ENCODE results near the gene AGAP9. TPM values are rescaled to one million over a fixed set of nuclear protein-coding genes. Genes with fewer than 3 reads are reported as not detected.
A peak's percentile ranks its signal among the peaks of the same experiment; 100 is the strongest.
"Not testable (repeated sequence)": the region's sequence is repeated elsewhere in the genome, so short reads cannot be mapped to it uniquely, and the experiment has no call there.

The AGAP9 gene
- total RNA-seq, 1 experiment from 2014 or later, result 2.2 TPM

DNA sequence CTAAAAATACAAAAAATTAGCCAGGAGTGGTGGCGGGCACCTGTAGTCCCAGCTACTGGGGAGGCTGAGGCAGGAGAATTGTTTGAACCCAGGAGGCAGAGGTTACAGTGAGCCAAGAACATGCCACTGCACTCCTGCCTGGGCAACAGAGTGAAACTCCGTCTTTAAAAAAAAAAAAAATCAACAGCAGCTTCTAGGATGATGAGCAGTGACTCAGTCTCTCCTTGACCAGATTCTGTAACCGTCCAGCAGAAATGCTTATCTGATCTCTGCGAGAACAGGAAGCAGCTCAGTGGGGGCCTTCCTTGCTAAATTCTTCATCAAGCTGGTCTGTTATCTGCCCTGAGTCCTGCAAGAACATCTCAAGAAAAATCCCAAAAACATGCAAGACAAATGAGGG, 37.5 kb downstream of the AGAP9 start:
- peak; percentile 73 for DNase-seq (ENCODE audit: low read depth)

DNA sequence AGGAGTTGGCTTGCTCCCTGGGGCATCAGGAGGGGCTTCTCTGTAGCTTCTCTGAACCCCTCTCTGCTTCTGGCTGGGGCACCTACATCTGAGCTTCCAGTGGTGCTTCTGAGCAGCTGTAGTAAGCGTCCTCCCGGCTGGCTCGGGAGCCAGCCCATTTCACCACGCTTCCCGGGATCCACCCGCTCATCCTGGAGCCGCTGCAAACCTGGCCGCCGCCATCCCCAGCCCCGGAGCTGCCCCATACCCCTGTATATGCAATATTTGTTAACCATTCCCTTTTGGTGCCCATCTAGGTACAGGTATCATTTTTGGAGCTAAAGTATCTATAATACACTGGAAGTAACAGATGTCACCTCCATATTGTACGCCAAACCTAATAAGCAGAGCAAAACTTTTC, 38.7 kb downstream of the AGAP9 start:
- DNase-seq (ENCODE audit: low read depth), result not testable (repeated sequence)

DNA sequence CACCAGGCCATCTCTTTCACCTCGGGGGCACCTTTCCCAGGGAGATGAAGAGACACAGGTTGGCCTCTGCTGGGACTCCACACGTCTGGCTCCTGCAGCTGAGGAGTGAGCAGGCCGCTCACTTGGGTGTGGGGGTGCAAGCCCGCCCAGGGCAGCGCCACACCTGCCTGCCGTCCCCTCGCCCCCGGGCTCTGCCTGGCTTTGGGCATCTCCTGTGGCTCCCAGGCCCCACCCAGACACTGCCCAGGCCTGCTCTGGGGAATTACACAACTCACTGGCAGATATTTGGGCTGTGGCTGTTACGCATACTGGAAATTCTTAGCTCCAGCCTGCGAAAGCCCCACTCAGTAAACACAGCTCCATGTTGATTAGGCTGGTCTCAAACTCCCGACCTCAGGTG, 39.5 kb downstream of the AGAP9 start, which contains the start of gene ANXA8:
Gene ANXA8 (minus strand): TSS at position 193 of the 400 bp plus-strand sequence. CDS start 182 bp downstream, at position 11.
- DNase-seq (ENCODE audit: low read depth), result not testable (repeated sequence)

GRCh38 chr10:47482367-47482766, 41.1 kb downstream of the AGAP9 start:
- DNase-seq (ENCODE audit: low read depth), result not testable (repeated sequence)

GRCh38 chr10:47481768-47482181, 41.7 kb downstream of the AGAP9 start:
- DNase-seq (ENCODE audit: low read depth), result peak; percentile 27

- peak; percentile 83 for DNase-seq (ENCODE audit: low read depth)
Measured at GRCh38 chr10:47481182-47481766, 42.2 kb downstream of the AGAP9 start.

DNA sequence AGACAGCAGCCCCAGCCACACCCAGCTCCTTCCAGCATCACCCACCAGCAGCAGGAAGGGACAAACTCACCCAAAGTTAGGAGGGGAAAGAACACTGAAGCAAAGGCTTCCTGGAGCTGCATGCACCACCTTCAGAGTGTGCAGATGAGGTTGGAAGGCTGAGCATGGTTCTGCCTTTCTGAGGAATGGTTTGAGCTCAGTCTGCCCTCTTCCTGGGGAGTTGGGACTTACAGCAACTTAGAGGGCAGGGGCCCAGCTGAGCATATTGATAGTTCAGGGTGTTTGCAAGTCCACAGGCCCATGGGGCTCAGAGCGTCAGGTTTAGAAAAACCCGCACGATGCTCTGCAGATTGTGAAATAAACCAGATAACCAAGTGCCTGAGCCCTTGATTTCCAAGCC, 43.3 kb downstream of the AGAP9 start:
- DNase-seq (ENCODE audit: low read depth), result not testable (repeated sequence)

GRCh38 chr10:47478114-47478513, 45.3 kb downstream of the AGAP9 start:
- not testable (repeated sequence) for DNase-seq (ENCODE audit: low read depth)

DNA sequence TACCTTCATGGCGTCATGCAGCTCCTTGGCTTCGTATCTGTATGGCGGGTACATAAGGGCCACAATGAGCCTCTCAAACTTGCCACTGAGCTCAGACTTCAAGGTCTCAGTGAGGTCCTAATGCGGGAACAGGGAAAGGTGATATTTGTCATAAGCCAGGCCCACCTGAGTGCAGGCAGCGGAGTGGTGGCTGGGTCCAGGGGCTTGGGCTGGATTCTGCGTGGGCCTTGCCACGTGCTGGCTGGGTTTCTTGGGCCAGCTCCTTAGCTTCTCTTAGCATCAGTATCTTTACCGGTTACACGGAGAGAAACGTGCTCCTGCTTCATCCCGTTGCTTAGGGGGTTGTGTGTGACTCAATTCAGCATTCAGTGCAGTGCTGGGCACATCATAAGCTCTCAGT, 46.4 kb downstream of the AGAP9 start:
- DNase-seq (ENCODE audit: low read depth), result not testable (repeated sequence)

DNA sequence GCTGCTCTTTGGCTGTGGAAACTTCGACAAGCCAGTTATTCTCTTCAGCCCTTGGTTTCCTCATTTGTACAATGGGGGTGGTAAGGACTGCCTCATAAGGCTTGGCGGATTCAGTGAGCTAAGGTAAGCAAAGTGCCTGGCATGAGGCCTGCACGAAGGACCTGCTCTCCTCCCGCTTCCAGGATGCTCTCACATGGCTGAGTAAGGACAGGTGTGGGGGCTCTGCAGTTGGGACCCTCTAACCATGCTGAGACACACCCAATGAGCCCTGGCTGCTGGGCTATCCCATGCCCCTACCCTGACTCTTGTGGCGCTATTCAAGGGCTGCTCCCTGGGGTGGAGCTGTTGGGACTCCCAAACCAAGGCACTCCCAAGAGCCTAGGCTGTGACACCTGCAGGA, 48.3 kb downstream of the AGAP9 start:
- not testable (repeated sequence) for DNase-seq (ENCODE audit: low read depth)

DNA sequence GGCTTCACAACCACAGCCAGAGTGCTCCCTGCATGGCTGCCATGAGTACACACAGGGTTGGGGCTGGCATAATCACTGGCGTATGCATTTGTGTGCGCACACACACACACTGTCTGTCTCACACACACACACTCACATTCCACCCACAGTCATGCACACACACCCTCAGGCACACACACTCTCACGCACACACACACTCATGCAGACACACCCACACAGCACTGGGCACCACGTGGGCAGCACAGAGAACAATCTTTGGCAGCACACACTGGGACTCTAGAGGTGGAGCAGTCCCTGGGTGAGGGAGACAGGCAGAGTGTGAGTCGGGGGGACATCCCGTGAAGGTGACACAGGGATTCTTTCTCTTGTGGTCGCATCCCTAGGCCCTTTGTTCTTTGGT, 49.9 kb downstream of the AGAP9 start:
- not testable (repeated sequence) for DNase-seq (ENCODE audit: low read depth)

DNA sequence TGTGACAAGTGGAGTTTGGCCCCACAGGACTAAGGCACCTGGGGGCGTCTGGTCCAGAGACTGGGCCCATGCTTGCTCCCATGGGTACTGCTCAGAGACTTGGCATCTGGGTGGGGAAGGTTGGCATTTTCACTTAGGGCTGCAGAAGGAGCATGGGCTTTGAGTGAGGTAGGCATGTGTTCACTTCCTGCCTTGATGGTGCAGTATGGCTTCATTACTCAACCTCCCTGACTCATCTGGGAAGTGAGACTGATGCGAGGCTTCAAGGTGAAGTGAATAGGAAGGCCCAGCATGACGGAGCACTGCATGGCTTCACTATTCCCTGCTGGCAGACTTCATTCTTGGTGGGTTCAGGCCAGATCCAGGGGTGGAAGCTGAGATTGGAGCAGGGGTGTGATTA, 50.8 kb downstream of the AGAP9 start:
- DNase-seq (ENCODE audit: low read depth), result not testable (repeated sequence)

DNA sequence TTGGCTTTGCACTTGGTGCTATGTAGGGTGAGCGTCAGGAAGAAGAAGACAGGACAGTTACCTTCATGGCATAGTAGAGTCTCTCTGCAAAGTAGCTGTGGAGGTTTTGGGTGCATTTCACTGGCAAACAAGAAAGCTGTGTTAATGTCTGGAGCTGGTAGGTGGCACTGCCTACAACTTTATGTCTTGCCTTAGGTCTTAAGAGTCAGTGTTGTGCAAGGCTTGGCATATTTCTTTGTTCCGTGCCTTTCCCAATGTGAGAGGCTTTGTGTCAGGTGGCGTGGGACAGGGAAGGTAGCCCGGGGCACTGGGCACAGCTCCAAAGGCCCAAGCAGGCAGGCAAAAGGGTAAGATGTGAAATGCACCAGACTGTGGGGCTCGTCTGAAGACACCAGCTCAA, 51.4 kb downstream of the AGAP9 start:
- DNase-seq (ENCODE audit: low read depth), result not testable (repeated sequence)

DNA sequence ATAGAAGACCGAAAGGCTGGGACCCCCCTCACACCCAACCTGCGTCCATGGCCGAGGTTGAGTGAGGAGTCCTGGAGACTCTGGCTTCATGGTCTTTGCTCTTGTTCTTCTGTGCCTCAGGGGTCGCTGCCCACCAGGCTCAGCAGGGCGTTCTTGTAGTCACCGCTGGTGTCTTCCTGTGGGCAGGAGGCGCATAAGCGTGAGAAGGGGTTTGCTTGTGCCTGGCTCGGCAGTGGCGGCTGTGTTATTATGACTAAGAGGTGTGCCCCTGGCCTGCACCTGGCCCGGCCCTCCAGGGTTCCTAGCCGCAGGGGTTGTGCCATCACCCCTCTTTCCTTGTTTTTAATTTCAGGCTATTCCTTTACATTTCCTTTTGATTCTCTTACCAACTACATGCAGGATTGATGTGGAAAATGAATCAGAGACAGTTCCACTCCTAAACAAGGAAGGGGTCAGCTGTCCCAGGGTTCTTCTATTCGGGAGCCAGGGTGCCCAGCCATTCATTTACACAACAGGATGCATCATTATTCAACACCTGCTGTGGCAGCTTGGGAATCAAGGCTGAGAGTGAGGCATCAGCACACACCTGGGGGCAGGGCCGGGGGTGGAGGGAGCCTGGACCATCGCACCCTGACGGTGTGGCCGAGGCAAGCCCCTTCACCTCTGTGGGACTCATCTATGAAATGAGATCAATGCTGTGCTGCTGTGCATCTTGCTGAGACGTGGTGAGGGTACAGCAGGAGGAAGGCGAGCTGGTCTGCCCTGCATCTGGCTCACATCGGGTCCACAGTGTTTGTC, 54.5 kb downstream of the AGAP9 start:
- DNase-seq (ENCODE audit: low read depth), result not testable (repeated sequence)

GRCh38 chr10:47467957-47468356, 55.5 kb downstream of the AGAP9 start:
- not testable (repeated sequence) for DNase-seq (ENCODE audit: low read depth)

DNA sequence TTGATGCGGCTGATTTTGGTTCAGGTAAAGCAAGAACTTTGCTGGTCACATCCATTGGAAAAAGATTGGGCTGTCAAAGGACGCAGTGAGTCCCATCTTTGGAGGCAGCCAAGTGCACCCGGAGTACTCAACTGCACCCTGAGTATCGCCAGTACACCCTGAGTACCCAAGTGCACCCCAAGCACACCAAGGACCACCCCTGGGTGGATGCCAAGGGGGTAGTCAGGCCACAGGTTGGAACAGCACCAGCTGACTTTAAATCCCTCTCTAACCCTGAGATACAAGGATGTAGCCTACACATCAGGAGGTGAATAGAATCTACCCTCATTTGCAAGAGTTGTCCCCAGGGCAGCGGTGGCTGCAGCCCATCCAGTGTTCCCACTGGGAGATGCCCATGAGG, 56.0 kb downstream of the AGAP9 start:
- not testable (repeated sequence) for DNase-seq (ENCODE audit: low read depth)

- DNase-seq (ENCODE audit: low read depth), result not testable (repeated sequence)
Measured at GRCh38 chr10:47465216-47465917, 58.1 kb downstream of the AGAP9 start.

DNA sequence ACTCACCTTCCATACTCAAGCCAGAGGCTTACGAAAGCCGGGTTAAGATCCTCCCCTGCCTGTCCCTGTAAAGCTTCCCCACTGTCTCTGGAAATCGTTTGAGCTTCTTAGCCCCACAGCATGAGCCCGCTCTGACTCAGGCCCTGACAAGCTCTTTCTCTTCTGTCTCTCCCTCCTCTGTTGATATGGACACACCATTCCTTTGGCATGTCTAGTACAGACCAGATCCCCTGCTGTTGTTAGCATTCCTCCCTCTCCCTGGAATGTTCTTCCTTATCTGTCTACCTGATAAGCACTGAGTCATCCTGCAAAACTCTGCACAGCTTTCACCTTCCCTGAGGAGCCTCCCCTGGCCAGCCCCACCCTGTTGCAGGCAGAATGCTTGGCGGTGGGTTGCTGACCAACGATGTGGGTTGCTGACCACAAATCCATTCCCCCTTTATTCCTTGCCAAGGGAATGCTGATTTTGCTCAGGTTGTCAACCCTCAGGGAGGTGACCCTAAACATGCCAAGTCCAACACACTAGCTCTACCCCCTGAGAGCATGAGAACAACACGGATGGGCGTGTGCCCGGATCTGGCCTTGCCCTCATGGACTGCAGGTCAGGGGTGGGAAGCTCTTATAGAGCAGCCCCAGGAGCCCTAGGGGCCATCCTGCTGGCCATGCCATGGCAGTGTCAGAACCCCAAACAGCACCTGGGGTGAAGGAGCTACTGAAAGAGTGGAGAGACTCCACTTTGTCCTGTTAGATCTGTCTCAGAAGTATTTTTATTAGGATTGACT, 60.7 kb downstream of the AGAP9 start:
- not testable (repeated sequence) for DNase-seq (ENCODE audit: low read depth)

DNA sequence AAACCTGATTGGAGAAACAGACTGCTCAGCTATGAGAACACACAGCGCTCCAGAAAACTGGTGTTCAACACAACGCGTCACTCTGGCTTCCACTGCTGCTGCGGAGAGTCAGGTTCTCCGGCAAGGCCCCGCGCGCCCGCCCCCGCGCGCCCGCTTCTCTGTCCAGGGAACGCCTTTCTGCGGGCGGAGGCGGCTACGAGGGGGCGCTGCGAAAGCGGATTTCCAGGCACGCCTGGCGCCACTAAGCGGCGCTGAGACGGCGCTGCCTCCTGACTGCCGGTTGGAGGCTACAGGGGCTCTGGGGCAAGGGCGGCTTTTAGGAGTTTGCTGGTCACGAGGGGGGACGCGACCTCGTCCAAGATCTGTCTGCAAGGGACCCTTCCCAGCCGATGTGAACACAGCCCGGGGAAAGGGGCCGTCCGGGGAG, 62.2 kb downstream of the AGAP9 start:
- DNase-seq (ENCODE audit: low read depth), result peak; percentile 64

DNA sequence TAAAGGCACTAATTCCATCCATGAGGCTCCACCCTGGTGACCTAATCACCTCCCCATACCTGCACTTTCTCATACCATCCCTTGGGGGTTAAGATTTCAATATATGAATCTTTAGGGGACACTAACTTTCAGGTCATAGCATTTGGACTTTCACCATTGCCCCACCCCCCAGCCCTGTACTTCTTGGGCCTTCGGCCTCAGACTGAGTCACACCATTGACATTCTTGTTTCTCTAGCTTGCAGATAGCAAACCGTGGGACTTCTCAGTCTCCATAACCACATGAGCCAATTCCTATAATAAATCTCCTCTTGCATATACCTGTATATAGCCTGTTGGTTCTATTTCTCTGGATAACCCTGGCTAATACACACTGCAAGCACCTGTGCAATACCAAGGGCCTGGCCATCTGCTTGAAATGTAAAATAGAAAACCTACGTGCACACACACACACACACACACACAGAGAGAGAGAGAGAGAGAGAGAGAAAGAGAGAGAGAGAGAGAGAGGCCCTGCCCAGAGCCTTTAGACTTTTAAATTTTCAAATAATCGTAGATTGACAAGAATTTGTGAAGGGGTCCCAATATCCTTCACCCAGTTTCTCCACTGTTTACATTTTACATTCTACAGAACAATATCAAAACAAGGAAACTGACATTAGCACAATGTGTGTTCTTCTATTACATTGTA, 64.8 kb downstream of the AGAP9 start:
- DNase-seq (ENCODE audit: low read depth), result peak; percentile 85

GRCh38 chr10:47457826-47458225, 65.6 kb downstream of the AGAP9 start:
- DNase-seq (ENCODE audit: low read depth), result no peak

Measured in M059J (cell line).